ENCODE measurements around the gene ZNF519.
A peak's percentile ranks its signal among the peaks of the same experiment; 100 is the strongest.

The ZNF519 gene

DNA sequence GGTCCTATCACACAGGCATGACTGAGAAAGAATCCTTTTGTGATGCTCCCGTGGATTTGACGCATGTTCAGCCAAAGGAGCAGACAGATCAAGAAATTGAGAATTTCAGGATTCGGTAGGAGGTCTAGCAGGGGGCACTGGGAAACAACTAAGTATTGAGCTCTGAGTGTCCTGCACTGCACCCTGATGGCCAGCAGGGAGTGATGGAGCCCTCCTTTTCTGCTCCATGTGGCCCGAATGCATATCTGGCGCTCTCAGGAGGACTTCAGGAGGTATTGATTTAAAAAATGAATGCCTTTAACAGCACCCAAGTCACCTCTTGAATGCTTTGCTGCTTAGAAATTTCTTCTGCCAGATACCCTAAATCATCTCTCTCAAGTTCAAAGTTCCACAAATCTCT is 58.0 kb downstream of the ZNF519 start:
- TF ChIP-seq, protein P1, sequence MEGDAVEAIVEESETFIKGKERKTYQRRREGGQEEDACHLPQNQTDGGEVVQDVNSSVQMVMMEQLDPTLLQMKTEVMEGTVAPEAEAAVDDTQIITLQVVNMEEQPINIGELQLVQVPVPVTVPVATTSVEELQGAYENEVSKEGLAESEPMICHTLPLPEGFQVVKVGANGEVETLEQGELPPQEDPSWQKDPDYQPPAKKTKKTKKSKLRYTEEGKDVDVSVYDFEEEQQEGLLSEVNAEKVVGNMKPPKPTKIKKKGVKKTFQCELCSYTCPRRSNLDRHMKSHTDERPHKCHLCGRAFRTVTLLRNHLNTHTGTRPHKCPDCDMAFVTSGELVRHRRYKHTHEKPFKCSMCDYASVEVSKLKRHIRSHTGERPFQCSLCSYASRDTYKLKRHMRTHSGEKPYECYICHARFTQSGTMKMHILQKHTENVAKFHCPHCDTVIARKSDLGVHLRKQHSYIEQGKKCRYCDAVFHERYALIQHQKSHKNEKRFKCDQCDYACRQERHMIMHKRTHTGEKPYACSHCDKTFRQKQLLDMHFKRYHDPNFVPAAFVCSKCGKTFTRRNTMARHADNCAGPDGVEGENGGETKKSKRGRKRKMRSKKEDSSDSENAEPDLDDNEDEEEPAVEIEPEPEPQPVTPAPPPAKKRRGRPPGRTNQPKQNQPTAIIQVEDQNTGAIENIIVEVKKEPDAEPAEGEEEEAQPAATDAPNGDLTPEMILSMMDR (IDR thresholded peaks at IDR 0.05; ENCODE audit: low read depth, low read length) = peak; percentile 20
- in situ Hi-C loops (cut with HindIII; ENCODE audit: low sequenced_read_pairs) = no loop called here
- DNase-seq (ENCODE audit: low read depth, low spot score) = no peak

DNA sequence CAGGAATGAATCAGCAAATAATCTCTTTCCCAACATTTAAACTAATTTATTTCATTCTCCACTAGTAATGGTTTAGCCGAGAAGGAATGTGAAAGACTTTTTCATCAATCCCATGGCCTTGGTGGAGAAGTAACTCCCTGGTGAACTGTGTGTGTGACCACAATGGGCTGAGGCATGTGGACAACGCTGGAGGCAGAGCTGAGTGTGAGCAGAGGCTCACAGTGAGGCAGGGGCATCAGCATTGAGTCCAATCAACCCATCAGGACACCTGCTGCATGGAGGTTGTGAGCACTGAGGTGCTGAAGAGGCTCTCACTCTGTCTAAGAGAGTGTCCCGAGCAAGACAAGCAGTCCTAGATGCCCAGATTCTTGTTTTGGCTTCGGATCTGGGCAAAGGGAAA is 78.6 kb downstream of the ZNF519 start:
- no peak overlapping the region for H3K4me3 ChIP-seq (ENCODE audit: low read depth, low read length)
- TF ChIP-seq, protein P1 (IDR thresholded peaks at IDR 0.05; ENCODE audit: low read depth, low read length) = no peak
- in situ Hi-C loops (cut with HindIII; ENCODE audit: low sequenced_read_pairs) = no loop called here
- DNase-seq (ENCODE audit: low read depth, low spot score) = no peak

More for the DNA sequence above, 58.0 kb downstream of the ZNF519 start:
- no peak overlapping the region for H3K4me3 ChIP-seq (ENCODE audit: low read depth, low read length)
